Eye (tissue), 1 donor: ENCODE results near the gene KLHDC4.
"Not testable (repeated sequence)": the region's sequence is repeated elsewhere in the genome, so short reads cannot be mapped to it uniquely, and the experiment has no call there.

Source experiments
- DNase-seq: peaks from one replicate; pipeline ENCODE4 v3.0.0-alpha.2; 2015

The KLHDC4 gene

DNA sequence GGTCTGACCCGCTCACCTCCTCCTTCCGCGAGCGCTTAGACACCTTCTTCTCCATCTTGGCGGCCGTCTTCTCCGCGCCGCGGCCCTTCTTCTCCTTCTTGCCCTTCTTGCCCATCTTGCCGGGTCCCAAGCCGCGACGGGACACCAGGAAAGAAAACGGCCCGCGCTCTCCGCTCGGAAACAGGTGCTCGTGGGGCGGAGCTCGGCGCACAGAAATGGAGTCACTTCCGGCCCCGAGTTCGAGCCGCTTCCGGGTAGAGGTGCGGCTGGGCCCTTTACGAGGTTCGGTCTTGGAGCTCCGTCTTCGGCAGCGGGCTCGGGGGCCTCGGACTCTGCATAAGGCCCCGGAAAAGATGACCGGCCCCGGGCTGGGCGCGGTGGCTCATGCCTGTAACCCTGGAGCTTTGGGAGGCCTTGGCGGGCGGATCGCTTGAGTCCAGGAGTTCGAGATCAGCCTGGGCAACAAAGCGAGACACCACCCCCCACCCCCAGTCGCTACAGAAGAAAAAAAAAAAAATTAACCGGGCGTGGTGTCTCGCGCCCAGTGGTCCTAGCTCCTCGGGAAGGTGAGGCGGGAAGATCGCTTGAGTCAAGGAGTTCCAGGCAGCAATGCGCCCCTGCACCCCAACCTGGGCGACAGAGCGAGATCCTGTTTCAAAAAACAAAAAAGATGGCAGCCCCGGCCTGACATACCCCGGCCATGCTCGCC, at the start of gene KLHDC4:
Gene KLHDC4 (minus strand): TSS at position 211 of the 709 bp plus-strand sequence. CDS start 96 bp downstream, at position 115.
- DNase-seq = peak; percentile 97

DNA sequence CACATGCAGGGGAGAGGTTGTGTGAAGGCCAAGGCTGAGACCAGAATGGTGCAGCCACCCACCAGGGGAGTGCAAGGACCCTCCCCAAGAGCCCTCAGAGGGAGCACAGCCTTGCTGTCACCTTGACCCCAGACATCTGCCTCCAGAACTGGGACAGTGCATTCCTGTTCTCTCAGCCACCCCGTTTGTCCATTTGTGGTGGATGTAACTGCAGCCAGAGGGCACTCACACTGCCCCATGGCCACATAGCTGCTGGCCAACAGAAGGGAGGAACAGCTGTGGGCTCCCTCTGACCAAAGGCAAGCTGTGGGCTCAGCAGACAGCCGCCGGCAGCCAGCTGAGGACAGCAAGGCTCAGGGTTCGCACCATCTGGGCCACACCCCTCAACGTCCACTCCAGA, 49.8 kb upstream of the KLHDC4 start:
- DNase-seq = no peak

DNA sequence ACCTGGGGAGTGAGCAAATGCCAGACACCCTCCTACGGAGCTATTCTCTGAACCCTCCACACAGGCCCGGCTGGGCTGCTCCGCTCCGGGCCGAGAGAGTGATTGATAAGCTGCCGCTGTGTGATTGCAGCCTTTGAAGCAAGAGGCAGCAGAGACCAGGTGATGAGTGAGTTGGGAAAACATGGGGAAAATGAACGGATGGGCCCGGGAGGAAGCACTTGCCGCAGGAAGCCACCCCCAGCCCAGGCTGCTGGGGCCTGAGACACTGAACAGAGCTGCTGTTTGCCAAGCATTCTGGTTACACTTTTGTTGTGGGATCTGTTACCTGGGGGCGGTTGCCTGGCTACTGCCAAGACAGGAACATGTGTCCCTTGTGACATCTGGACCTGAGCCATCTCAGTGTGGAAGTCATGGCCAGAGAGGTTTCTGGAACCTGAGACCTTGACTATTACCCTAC, 46.4 kb upstream of the KLHDC4 start:
- DNase-seq = no peak

DNA sequence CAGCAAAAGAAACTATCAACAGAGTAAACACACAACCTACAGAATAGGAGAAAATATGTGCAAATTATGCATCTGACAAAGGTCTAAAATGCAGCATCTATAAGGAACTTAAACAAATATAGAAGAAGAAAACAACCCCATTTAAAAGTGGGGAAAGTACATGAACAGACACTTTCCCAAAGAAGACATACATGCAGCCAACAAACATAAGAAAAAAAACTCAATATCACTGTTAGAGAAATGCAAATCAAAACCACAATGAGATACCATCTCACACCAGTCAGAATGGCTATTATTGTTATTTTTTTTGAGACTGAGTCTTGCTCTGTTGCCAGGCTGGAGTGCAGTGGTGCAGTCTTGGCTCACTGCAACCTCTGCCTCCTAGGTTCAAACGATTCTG, 45.7 kb upstream of the KLHDC4 start:
- not testable (repeated sequence) for DNase-seq

DNA sequence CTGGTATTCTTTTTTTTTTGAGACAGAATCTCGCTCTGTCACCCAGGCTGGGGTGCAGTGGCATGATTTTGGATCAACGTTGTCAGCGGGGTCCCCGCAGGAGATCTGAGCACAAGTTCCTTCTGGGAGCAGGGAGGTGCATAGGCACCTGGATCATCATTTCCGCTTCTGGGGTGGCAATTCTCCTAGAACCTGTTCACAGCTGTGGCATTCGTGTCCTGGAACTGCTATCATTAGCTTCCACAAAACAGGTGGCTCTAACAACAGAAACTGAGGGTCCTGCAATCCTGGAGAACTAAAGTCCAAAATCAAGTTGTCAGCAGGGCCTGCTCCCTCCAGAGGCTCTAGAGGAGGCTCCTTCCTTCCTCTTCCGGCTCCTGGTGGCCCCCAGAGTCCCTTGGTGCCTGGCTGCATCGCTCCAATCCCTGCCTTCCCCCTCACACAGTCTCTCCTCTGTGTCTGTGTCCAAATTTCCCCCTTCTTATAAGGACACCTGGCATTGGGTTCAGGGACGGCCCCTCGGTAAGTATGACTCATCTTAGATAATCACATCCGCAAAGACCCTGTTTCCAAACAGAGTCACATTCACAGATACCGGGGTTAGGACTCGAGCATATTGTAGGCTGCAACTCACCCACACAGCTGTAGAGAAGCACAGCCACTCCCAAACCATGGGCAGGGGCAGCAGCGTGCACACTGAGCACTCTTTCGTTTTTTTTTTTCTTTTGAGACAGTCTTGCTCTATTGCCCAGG, 43.5 kb upstream of the KLHDC4 start:
- DNase-seq = no peak

DNA sequence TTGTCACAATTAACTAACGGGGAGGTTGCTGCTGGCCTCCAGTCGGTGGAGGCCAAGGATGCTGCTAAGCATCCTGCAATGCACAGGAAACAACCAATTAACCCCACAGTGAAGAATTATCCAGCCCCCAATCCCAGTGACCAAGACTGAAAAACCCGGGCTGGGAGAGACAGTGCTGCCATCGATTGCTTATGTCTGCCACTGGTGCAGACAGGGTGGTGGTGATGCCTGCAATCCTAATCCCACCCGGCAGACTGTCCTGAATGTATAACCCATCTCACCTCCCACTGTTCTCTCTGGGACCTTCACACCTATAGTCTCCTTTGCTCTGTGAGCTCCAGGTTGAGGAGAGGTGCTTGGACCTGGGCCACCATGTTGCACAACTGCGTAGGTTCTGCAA, 42.3 kb upstream of the KLHDC4 start:
- DNase-seq = no peak

DNA sequence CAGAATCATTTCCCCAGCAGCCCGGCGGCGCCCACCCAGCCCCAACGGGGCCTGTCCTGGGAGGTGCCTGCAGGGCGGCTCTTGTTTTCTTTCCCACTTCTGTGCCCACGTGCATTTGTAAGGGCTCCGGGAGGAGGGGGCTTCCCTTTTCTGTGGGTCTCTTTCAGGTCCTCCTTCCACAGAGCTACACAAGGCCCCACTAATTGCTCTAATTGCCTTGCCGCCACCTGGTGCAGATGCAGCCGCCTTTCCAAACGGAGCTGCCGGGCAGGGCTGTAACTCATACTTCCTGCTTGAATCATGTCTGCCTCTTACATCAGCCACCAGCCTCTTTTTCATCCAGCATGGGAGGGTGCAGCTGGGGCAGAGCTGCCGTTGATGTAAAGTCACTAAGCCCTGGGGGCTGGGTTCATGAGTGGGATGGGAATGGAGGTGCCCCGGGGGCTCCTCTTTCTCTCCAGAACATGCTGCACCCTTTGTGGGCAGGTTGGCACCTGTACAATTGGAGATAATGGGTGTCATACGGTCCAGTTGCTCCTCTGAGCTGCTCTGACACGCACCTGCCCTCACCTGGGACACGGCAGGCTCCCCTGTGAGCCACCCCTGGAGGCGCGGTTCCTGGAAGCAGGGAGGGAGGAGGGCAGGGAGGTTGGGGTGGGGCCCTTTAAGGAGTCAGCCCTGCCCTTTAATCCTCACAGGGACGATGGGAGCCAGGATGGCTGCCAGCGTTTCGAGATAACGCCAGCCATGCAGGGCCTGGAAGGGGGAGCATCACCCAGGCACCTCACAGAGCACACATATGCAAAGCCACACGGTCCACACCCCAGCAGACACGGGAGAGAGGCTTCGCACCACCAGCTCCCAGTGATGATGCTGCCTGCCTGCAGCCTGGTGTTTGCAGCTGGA, 41.1 kb upstream of the KLHDC4 start:
- DNase-seq = peak; percentile 86

DNA sequence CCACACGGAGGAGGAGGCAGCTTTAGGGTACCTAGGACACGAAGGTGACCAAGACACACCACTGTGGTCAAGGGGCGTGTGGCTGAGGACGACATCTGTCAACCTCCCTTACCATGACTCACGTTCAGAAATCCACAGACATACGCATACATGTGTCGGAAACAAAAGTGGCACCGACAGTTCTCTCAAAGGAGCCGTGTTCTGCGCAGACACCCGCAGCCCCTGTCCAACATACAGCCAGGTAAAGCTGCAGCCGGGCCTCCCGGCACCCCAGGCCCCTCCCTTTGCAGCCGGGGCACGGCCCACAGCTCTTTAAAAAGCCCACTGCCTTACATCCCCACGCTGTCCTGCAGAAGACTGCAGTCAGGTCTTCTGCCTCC, 40.5 kb upstream of the KLHDC4 start:
- DNase-seq = no peak

DNA sequence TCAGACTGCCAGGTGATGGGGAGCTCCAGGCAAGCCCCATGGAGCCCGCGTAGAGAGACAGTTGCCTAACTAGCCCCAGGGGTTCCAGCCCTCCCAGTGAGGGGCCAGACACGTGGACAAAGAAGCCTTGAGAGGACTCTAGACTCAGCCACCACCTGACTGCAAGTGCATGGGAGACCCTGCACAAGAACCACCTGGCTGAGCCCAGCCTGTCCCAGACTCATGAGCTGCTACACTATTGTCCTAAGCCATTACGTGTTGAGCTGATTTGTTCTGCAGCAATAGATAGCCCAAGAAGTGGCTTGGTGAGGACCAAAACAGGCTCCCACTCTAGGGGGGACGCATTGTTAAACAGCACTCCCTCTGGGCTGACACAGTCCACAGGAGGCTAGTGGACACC, 37.6 kb upstream of the KLHDC4 start:
- no peak for DNase-seq

DNA sequence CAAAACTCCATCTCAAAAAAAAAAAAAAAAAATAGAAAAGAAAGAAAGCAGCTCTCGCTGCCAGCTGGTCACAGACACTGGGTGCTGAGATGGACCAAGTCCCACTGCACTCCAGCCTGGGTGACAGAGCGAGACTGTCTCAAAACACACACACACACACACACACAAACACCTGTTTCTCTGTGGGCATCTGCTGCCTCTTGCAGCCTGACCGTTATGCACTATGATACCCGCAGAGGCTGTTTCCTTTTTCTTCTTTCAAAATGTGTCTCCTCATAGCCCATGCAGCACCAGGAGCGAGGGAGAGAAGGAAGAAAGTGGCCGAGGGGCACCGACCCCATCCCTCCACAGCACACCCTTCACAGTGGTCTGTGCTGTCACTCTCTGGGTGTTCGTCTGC, 36.9 kb upstream of the KLHDC4 start:
- no peak for DNase-seq

DNA sequence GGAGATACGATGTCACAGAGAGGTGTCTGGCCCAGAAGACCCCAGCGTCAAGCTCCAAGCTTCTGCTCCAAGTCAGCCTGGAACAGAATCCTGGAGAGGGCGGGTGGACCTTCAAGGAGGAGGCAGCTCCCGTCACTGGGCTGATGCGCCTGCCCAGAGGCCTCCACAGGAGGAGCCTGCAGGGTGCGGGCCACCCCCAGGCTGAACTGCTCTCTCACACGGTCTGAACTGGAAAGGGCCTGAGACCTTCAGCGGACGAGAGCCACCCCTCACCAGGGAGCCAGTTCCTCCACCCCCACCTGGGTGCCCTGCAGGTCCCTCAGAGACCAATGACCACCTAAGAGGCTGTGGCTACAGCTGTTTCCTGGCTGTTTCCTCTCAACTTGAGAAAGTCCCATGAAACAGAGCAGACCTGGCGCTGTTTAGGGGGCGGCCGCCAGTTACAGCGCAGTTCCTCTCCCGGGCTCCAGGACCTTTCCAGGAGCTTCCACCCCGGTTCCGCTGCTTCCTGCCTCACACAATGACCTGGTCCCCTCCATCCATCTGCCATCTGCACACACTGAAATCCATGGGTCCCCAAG, 36.0 kb upstream of the KLHDC4 start:
- no peak for DNase-seq

DNA sequence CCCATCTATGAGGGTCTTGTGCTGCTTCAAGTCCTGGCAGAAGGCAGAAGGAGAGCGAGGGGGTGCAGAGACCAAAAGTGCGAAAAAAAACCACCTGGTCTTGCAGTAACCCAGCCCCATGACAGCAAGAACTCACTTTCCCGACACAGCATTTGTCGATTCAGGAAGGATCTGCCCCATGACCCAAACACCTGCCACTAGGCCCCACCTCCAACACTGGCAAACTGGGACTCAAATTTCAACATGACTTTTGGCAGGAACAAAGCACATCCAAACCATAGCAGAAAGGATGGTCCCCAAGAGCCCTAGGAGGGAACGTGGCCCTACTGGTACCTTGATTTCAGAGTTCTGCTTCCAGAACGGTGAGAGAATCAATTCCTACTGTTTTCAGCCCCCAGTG, 34.7 kb upstream of the KLHDC4 start:
- DNase-seq = no peak

DNA sequence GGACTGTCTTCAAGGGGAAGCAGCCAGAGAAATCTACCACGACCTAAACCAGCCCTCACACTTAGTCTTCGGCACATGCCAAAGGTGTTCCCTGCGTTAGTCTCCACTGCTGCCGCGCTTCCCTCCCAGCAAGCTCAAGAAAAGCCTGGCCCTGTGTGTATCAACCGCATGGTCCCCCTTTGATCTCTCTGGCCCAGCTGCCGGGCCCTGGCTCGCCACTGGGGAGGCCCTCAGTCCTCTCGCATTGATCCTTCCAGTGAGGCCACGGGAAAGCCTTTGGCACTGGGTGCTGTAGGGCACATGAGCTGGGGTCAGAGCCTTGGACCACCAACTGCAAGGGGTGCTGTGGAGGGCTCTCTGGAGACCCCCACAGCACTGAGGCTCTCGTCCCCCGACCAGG, 29.6 kb upstream of the KLHDC4 start:
- no peak for DNase-seq

DNA sequence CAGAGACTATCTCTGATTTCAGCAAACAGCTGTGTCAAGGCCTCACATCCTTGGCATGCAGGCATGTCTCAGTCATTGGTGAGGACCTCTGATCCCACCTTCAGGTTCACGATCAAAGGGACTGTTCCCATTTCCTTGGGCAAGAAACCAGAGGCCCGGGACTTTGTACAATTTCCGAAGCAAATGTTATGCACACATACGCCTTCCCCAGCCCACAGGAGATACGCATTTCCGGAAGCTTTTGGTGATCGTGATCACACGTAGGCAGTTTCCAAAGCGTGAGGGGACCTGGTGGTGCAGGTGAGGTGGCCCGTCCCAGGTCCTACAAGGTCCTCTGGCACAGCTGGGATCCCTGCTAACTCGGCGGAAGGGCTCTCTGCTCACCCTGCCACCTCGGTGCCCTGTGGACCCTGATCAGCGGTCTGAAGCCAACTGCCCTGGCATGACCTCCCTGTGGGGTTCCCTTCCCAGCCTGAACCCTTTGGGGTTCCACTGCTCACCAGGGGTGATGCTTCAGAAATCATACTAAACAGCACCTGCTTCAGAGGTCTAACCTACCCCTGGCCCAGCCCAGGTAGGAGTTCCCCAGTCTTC, 28.8 kb upstream of the KLHDC4 start:
- no peak for DNase-seq

DNA sequence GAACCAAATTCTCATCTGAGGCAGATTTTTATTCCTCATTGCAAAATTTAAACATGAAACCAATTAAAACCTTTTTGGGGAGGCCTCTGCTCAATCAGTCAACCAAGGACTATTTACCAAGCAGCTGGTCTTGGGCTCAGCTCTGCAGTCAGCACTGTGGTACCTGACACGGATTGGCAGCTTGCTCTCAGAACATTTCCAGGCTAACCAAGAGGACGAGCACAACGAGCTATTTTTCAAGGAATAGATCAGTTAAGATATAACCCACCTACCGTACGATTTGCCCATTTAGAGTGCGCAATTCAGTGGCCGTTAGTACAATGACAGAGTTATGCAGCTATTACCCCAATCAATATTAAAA, 26.4 kb upstream of the KLHDC4 start:
- no peak for DNase-seq

DNA sequence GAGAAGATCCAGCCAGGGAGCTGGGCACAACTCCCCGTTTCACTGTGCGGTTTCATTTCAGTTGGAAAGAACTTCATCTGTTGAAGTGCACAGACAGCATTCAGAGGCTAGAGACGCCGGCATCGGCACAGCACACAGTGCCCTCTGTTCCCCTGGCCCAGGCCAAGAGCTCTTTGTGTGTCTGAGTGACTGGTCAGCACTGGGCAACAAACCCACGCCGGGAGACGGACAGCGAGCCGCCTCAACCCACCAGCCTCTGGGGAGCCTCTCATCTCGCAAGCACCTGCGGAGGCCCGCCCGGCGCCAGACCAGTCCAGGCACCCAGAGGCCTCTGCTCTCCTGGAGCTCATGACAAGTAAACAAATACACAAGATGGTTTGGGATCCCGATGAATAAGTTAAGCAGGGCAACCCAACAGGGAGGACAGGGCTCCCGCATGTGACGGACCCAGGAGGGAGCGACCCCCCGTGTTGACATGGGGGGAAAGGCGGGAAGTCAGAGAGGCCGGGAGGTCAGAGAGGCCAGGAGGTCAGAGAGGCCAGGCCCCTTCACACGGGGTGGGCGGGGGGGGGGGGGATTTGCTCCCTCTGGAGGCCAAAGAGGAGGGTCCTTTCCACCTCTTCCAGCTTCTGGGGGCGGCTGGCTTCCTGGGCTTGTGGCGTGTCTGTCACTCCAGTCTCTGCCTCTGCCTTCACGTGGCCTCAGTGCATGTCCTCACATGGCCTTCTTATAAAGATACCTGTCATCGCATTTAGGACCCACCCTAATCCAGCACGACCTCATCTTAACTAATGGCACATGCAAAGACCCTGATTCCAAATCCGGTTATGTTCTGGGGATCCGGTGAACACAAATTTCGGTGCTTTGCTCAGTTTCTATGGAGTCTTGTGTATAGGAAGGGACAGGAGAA, 25.8 kb upstream of the KLHDC4 start:
- DNase-seq = no peak

DNA sequence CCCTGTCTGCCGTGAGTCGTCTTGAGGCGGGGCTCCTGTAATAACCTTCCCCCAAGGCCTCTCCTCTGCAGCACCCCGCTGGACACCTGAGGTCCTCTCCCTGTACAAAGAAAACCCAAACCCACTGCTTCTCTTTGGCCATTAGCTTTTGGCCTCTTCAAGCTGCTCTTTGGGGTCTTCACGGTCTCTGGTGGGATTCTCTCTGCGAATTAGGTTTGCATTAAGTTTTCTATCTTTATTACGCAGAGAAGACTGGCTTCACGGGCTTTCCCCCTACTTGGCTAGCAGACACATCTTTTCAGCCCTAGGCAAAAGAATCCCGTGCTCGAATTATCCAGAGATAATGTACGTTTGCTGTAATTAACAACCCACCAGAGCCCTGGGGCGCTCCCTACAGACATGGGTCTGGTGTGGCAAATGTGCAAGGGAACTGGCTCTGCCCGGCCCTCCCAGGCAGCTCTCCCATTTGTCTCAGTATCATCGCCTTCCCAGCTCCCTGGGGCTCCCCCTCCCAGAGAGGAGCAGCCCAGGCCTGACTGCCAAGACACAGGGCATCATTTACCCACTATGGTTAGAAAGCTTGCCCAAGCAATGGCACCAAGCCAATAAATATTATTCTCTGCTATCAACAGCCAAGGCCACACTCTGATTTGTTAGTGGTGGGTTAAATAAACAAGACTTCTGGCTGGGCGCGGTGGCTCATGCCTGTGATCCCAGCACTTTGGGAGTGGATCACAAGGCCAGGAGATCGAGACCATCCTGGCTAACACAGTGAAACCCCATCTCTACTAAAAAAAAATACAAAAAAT, 24.7 kb upstream of the KLHDC4 start:
- DNase-seq = no peak

DNA sequence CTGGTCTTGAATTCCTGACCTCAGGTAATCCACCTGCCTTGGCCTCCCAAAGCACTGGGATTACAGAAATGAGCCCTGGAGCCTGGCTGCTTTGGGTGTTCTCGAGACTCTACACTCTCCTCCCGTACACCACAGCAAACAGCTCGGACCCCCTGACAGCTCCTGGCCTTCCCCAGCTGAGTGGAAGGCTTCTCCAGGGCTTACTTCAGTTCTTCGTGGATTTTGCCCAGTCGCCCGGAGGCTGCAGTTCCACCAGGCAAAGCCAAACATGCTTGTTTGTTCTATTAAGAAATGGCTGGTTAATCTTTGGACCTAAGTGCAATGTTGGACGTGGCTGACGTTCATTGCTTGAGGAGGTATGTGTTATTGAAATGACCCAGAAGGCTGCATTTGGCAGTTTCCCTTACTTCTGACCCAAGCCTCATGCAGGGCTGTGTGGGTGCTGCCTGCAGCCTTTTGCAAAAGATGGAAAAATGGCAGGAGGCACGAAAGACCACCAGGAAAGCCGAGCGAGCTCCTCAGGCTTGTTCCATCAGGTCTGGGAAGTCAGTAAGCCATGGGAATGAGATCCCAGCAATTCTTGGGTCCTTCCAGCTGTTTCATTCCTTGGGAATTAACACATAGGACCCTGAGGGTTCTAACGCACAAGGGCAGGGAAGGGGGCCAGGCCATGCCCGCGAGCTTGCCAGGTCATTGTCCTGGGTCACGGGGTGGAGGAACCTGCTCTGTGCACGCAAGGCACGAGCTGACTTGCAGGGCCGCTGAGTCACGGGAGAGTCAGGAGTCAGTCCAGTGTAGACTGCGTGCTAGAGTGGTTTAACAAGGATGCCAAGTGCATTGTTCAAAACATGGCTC, 23.9 kb upstream of the KLHDC4 start:
- no peak for DNase-seq

DNA sequence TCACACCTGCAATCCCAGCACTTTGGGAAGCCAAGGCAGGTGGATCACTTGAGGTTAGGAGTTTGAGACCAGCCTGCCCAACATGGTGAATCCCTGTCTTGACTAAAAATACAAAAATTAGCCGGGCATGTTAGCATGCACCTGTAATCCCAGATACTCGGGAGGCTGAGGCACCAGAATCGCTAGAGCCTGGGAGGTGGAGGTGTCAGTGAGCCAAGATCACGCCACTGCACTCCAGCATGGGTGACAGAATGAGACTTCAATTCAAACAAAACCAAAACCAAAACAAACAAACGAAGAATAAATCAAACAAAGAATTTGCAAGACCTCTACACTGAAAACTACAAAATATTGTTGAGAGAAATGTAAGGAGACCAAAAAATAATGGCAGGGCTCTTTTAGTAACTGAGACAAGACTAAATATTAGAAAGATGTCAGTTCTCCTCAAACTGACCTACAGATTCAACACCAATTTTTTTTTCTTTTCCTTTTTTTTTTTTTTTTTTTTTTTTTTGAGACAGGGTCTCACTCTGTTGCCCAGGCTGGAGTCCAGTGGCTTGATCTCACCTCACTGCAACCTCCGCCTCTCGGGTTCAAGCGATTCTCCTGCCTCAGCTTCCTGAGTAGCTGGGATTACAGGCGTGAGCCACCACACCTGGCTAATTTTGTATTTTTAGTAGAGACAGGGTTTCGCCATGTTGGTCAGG, 23.1 kb upstream of the KLHDC4 start:
- DNase-seq = not testable (repeated sequence)
